Astrocyte (in vitro differentiated cells and primary cell): ENCODE results near the gene IGHMBP2.

Experiments used
- CTCF ChIP-seq: IDR thresholded peaks from 2 replicates; pipeline ENCODE4 v1.5.1; 2011; ENCODE audit warnings: low read depth, mild to moderate bottlenecking, inconsistent platforms, low read length, moderate library complexity; ENCODE audit not compliant: insufficient read depth
- EZH2 ChIP-seq: IDR thresholded peaks from 2 replicates; pipeline ENCODE4 v1.6.1; 2012; ENCODE audit warnings: mild to moderate bottlenecking, low read length, inconsistent platforms; ENCODE audit not compliant: insufficient read depth

- TF ChIP-seq CTCF (no peak), EZH2 (no peak)
Observed at GRCh38 chr11:68890490-68891231, 13.0 kb upstream of the IGHMBP2 start.
